Breast epithelium (tissue), 3 donors: ENCODE results near the gene SAA2.

Experiments
- POLR2AphosphoS5 ChIP-seq, 3 donors: sonication (generic); formaldehyde crosslinking; IDR thresholded peaks; one replicate each; pipeline ENCODE4 v1.6.1; 2017; ENCODE audit warnings: antibody characterized with exemption in 3 of 3
- TF ChIP-seq, protein P1 (sequence below), 3 donors: fragments of 450-650 bp; IDR thresholded peaks; one replicate each; pipeline ENCODE4 v1.5.1; 2016 to 2017; ENCODE audit warnings: antibody characterized with exemption in 3 of 3, mild to moderate bottlenecking in 3 of 3, moderate library complexity in 3 of 3

DNA sequence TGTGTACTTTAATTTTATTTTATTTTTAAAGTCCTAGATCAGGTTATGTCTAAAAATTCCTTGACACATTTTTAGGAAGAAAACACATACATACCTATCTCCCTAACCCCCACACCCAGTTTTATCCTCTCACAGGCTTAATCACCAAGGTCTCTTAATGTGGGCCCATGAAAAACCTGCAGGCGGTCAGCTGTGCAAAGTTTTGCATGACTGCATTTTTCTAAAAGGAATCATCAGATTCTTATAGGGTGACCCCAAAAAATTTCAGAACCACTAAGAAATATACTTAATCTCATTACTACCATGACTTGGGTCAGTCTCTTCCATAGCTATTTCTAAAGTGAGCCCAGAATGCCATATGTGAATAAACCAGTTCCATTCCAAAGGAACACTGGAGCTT lies 37.4 kb upstream of the SAA2 start:
- TF ChIP-seq POLR2AphosphoS5 (IDR thresholded peaks at IDR 0.05): no peak
- TF ChIP-seq, protein P1, sequence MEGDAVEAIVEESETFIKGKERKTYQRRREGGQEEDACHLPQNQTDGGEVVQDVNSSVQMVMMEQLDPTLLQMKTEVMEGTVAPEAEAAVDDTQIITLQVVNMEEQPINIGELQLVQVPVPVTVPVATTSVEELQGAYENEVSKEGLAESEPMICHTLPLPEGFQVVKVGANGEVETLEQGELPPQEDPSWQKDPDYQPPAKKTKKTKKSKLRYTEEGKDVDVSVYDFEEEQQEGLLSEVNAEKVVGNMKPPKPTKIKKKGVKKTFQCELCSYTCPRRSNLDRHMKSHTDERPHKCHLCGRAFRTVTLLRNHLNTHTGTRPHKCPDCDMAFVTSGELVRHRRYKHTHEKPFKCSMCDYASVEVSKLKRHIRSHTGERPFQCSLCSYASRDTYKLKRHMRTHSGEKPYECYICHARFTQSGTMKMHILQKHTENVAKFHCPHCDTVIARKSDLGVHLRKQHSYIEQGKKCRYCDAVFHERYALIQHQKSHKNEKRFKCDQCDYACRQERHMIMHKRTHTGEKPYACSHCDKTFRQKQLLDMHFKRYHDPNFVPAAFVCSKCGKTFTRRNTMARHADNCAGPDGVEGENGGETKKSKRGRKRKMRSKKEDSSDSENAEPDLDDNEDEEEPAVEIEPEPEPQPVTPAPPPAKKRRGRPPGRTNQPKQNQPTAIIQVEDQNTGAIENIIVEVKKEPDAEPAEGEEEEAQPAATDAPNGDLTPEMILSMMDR (IDR thresholded peaks at IDR 0.05): no peak
